Ammon's horn (tissue), 1 donor: ENCODE data around the gene AFF1.
"Not testable (repeated sequence)": the region's sequence is repeated elsewhere in the genome, so short reads cannot be mapped to it uniquely, and the experiment has no call there.

Experiments used
- DNase-seq: peaks from one replicate; pipeline ENCODE4 v3.0.0-alpha.2; 2016; ENCODE audit warnings: low spot score

Gene AFF1

DNA sequence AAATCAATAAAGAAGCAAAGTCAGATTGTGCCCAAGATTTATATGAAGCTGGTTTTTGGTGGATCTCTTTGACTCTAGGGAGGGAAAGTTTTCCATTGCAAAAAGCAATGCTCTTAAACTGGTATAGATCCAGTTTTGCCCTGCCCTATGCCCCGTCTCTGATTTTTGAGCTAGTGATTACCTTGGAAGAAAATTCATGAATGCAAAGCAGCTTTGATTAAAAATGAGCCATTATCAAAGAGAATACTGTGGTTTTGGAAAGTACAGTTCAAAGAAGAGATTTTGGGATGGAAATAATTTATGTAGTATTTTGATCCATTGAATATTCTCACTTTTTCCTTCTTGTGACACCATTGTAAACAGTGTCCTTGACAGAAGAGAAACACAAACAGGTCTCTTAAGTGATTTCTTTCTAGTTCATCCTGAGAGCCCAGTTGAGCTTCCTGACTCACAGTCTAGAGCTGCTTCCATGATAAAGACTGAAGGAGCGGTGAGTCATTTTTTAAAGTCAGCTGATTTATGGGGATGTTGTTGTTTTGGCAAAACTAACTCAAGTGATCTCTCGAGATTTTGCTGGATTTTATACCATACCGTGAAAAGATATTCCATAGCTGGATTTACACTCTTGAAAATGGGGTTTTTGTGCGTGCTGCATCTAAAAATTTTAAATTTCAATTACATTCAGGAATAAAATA lies 76.7 kb downstream of the AFF1 start:
- no peak for DNase-seq

- DNase-seq = no peak
Measured at GRCh38 chr4:87012265-87012953, 77.6 kb downstream of the AFF1 start.

DNA sequence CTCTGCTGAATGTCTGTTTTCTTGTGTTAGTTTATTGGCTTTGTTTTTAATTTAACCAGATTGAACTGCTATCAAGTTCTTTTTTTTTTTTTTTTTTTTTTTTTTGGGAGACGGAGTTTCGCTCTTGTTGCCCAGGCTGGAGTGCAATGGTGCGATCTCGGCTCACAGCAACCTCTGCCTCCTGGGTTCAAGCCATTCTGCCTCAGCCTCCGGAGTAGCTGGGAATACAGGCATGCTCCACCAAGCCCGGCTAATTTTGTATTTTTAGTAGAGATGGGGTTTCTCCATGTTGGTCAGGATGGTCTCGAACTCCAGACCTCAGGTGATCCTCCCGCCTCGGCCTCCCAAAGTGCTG lies 78.1 kb downstream of the AFF1 start:
- DNase-seq = not testable (repeated sequence)

DNA sequence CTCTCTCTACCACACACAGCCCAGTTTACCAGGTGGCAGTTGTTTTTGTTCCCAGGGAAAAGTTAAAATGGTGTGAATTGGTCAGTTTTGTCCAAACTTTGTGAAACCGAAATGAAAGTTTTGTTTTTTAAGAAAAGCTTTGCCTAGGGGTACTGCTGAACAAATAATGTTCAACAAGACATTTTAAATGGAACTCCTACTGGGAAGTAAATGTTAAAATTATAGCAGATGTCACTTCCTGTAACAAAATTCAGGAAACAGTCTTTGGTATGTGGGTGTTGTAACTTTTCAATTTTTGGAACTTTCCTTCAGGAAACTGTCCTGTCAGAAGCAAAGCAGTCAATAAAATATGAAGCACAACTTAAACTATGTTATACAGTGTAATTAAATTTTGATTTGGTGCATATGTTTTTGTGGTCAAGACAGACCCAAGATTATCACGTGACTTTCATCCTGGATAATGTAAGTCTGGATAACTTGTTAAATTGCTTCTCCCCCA lies 79.5 kb downstream of the AFF1 start:
- DNase-seq = no peak

- no peak for DNase-seq
Measured at GRCh38 chr4:87015416-87015815, 80.6 kb downstream of the AFF1 start.

- no peak for DNase-seq
Measured at GRCh38 chr4:87017580-87018342, 83.0 kb downstream of the AFF1 start.

DNA sequence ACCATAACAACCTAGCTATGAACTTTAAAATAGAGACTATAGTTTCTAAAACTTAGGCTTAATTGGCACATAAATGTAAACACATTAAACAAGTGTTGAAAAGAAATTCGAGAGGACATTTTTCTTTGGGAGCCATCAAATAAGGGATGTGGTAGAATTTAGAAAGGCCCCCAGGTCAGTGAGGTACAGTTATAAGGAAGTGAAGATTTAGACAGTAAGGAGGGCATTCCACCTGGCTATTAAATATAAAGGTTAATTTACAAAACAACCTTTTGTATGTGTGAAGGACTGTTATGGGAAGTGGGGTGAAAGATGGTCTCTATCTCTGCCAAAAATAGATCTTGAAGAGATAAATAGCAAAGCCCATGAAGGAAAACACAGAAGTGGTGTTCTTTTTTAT lies 83.9 kb downstream of the AFF1 start:
- no peak for DNase-seq

DNA sequence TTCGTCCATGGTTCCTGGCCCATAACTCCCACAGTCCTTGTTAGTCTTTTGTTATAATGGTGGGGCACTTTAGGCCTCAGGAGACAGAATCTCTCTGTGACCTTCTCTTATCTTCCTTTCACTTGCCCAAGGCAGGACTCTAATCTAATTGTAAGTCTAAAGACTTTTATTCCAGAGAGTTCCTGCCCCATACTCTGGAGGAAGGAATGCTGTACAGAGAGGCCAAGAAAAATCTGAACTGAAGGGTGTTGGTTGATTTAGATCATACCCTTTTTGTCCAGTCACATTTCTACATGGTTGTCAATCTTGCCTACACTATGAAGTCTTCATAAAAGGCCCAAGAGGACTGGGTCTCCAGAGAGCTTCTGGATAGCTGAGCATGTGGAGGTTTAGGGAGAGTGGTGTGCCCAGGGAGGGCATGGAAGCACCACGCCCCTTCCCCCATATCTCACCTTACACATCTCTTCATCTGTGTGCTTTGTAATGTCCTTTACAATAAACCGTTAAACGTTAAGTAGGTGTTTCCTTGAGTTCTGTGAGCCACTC lies 84.5 kb downstream of the AFF1 start:
- DNase-seq = no peak

- DNase-seq = no peak
Measured at GRCh38 chr4:87019898-87020297, 85.1 kb downstream of the AFF1 start.

DNA sequence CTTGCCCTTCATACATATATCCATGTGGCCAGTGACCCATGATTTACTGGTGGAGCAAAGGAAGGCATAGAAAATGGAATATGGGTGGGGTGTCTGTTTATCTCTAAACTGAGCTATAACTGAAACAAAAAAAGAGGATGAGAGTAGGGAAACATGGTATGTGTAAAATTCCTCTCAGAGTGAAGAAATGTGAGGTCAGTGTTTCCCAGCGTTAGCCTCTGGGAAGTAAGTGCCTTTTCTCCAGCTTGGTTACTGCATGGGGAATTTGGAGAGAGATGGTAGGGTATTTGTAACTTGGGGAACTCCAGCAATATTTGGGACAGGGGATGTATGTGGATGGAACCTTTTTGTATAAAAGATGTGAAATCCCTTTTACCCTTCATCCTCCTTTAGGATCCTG lies 89.4 kb downstream of the AFF1 start:
- no peak for DNase-seq

DNA sequence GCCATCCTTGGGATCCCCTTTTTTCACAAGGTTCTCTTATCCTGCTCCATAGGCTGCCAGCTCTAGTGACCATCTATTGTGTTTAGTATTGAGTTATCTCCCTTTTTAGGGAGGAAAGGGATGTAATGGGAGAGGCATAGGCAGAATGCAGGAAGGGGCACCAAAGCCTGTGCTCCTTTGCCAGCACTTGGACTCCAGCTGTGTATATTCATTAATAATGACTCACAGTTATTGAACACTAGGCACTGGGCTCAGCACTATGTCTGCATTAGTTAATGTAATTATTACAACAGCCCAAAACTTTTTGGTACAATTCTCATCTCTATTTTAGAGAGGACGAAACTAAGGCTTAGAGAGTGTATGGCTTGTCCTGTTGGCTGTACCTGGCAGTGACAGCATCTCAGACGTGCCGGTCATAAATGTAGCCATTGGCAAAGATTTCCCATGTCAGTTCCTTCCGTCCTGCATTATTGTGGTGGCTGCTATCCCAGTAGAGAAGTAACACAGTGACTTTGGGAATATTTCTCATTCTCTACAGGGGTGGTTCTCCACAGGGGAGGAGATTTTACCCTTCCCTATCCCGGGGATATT lies 90.3 kb downstream of the AFF1 start:
- DNase-seq = no peak

- DNase-seq = no peak
Measured at GRCh38 chr4:87025614-87026041, 90.8 kb downstream of the AFF1 start.

DNA sequence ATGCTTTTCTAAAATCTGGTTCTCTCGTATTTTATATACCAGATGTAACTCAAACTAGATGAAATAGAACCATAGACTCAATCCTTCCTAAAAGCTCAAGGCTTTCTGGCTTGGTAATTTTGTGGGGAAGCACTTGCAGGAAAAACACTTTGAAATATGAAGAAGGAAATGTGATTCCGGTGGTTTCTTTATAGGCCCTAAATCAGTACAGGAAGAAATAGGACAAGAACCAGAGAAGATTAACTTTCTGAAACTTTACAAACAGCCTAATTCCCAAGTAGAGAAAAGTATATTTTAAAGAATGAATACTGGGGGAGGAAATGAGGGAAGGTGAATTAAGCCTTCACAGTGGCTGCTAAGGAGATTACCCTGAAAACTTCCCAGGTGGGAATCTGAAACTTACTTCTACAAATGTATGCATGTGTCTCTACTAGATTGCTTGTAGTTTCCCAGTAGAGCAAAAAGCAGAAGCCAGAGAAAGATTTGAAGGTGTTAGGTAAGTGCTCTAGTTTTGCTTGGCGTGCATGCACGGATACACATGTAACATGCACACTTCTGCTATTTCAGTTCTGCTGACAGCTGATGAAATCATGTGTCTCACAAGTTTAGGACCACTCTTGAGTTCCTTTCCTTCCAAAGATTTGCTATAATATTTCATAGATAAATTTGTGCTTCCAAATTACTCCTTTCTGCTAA lies 92.1 kb downstream of the AFF1 start:
- no peak for DNase-seq

GRCh38 chr4:87029356-87029755 lies 94.5 kb downstream of the AFF1 start:
- DNase-seq = no peak

GRCh38 chr4:87030124-87030523 lies 95.3 kb downstream of the AFF1 start:
- DNase-seq = no peak

DNA sequence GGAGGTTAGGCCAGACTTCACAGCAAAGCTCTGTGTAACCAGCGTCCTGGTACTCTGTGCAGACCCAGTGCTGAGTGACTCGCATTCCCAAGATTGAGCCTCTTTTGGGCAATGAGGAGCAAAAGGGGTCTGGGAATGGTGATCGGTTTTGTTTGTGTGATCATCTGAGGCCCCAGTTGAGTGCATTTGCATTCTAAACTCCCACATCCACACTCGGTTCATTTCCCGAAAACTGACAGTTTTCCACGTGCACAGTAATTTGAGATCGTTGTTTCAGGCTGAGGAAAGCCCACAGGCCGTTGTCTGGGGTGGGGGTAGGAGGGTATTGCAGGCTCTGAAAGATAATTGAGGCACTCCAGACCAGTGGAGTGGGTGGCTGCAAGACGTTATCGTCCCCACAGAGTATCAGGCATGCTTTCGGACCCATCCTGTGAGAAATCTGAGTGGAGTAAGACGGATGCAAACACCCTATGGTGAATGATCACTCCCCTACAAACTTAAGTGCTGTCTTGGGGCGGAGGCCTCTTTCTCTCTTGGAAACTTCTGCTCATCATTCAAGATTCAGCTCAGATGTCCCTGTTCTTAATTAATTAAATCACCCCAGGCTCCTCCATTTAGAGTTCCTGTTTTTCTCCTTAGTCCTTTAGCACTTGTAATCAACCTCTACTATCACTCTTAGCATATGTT lies 96.1 kb downstream of the AFF1 start:
- DNase-seq = no peak

DNA sequence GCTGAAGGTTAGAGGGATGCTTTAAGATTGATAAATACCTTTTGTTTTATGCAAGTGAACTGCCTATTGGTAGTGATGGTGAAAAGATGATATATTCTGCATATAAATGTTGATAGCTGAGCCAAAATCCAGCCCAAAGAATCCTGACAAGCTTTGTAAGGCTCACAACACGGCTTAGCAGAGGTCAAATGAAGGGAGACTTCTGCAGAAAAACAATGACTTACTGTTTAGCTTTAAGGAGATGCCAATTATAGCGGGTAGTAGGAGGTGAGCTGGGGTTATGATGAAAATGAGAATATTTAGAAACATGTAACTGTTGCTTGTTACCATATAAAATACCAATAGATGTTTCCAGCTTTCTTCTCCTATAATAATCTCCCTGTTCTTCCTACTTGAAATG lies 97.1 kb downstream of the AFF1 start:
- DNase-seq = no peak

- DNase-seq = no peak
Measured at GRCh38 chr4:87032884-87033533, 98.2 kb downstream of the AFF1 start.

DNA sequence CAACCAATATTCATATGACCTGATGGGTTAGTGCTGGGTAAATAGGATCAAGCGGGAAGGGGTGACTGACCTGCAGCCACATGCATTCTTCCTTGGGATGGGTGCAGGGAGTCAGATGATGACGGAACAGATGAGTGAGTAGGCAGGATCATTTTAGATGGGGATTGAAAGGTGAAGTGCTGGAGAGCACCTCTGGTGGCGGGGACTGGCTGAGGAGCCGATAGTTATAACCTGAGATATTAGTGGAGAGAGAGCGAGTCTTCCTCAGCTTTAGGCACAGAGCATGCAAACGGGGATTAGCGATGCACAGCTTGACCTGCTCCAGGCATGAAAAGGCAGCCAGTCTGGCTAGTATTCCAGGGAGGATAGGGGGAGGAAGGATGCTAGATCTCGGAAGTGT lies 99.1 kb downstream of the AFF1 start:
- DNase-seq = no peak

DNA sequence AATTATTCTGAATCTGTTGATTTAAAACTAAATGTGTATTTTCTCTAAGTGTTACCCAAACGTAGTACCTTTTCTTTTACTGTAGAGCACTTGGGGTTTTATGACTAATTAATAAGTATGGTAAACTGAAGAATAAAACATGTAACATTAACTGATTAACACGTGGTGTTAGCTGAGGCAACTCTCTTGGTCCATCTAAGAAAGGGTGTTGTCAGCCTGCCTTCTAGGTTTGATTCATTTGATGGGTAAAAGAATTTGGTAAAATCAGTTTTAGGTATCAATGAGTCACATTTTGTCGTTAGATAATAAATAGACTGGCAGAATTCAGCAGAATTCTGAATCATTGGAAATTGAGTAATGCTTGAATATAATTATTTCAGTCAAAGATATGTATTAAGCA lies 99.7 kb downstream of the AFF1 start:
- no peak for DNase-seq
